GM12891 (cell line): ENCODE data around the gene CFAP410. TPM values are rescaled to one million over a fixed set of nuclear protein-coding genes. Genes with fewer than 3 reads are reported as not detected.

Experiments used
- DNase-seq: peaks from one replicate; pipeline ENCODE4 v3.0.0; 2011; ENCODE audit warnings: low spot score; ENCODE audit not compliant: insufficient read length
- FAIRE-seq: peaks from 2 replicates; lab custom pipeline; 2011; peaks lifted over from hg19 to GRCh38; lab: Jason Lieb, UNC
- PAX5 ChIP-seq: IDR thresholded peaks from 2 replicates; pipeline ENCODE4 v1.6.1; 2011; ENCODE audit warnings: low read length, moderate library complexity, mild to moderate bottlenecking; ENCODE audit not compliant: insufficient read depth, severe bottlenecking
- POLR2A ChIP-seq: IDR thresholded peaks from 2 replicates; pipeline ENCODE4 v1.6.1; 2011; ENCODE audit warnings: low read depth, low read length, control low read depth
- POLR2AphosphoS5 ChIP-seq: IDR thresholded peaks from 2 replicates; pipeline ENCODE4 v1.6.1; 2011; ENCODE audit warnings: low read depth, low read length, control low read depth
- POU2F2 ChIP-seq: IDR thresholded peaks from 2 replicates; pipeline ENCODE4 v1.6.1; 2011; ENCODE audit warnings: low read depth, mild to moderate bottlenecking, control low read depth, low read length, moderate library complexity
- SPI1 ChIP-seq: IDR thresholded peaks from 2 replicates; pipeline ENCODE4 v1.6.1; 2011; ENCODE audit warnings: low read depth, low read length, control low read depth
- TAF1 ChIP-seq: IDR thresholded peaks from 2 replicates; pipeline ENCODE4 v1.6.1; 2011; ENCODE audit warnings: low read depth, low read length, control low read depth
- polyA plus RNA-seq: library from polyadenylated mRNA; unstranded; fragments of >200 nt; gene quantifications from one replicate; pipeline ENCODE4 v1.2.1, GENCODE V29; 2012; ENCODE audit warnings: low read depth, missing spikeins, inconsistent platforms; ENCODE audit not compliant: missing spikeins

Gene CFAP410
- polyA plus RNA-seq: 21.5 TPM

GRCh38 chr21:44338971-44339910 is at the start of gene CFAP410:
TSS of gene CFAP410 (minus strand) at chr21:44339390. CDS start at chr21:44339194, 196 bp downstream.
- peak; percentile 99 for DNase-seq
- TF ChIP-seq POLR2AphosphoS5: peak; percentile 93
- no peak for TF ChIP-seq PAX5
- TF ChIP-seq SPI1: no peak
- TF ChIP-seq POU2F2: no peak; the same call in 1 of the 2 replicates
- TF ChIP-seq TAF1: peak; percentile 72
- TF ChIP-seq POLR2A: peak; percentile 94
- FAIRE-seq: peak; percentile 94

GRCh38 chr21:44384968-44385367 is 45.8 kb upstream of the CFAP410 start:
- TF ChIP-seq SPI1 (no peak), TAF1 (no peak), POLR2A (no peak)
- DNase-seq (no peak), FAIRE-seq (no peak)

- TF ChIP-seq SPI1 (no peak), POLR2AphosphoS5 (no peak), TAF1 (no peak), POLR2A (no peak), PAX5 (no peak), POU2F2 (no peak)
- FAIRE-seq (no peak), DNase-seq (no peak)
Observed at GRCh38 chr21:44383216-44383615, 44.0 kb upstream of the CFAP410 start.

- FAIRE-seq: no peak
- no peak for DNase-seq
- no peak for TF ChIP-seq POLR2A
- no peak for TF ChIP-seq POU2F2
- TF ChIP-seq TAF1: no peak
- no peak for TF ChIP-seq PAX5
- TF ChIP-seq SPI1: no peak
- TF ChIP-seq POLR2AphosphoS5: no peak
Observed at GRCh38 chr21:44382536-44382935, 43.3 kb upstream of the CFAP410 start.

- DNase-seq (no peak), FAIRE-seq (no peak)
- TF ChIP-seq POU2F2: no peak
- TF ChIP-seq SPI1: no peak
- TF ChIP-seq TAF1: no peak
- no peak for TF ChIP-seq POLR2A
- TF ChIP-seq PAX5: no peak
- no peak for TF ChIP-seq POLR2AphosphoS5
Observed at GRCh38 chr21:44381874-44382273, 42.7 kb upstream of the CFAP410 start.

- TF ChIP-seq PAX5 (no peak), SPI1 (no peak), POU2F2 (no peak), POLR2AphosphoS5 (no peak), TAF1 (no peak), POLR2A (no peak)
- FAIRE-seq (no peak), DNase-seq (no peak)
Observed at GRCh38 chr21:44380876-44381275, 41.7 kb upstream of the CFAP410 start.

GRCh38 chr21:44379991-44380865 is 41.0 kb upstream of the CFAP410 start:
- no peak for FAIRE-seq
- no peak for DNase-seq
- TF ChIP-seq POLR2AphosphoS5 (no peak), PAX5 (no peak), POLR2A (no peak), TAF1 (no peak), POU2F2 (no peak), SPI1 (no peak)

GRCh38 chr21:44379515-44379848 is 40.3 kb upstream of the CFAP410 start:
- FAIRE-seq (no peak), DNase-seq (no peak)
- no peak for TF ChIP-seq POLR2A
- TF ChIP-seq POU2F2: no peak
- TF ChIP-seq POLR2AphosphoS5: no peak
- TF ChIP-seq TAF1: no peak
- no peak for TF ChIP-seq PAX5
- no peak for TF ChIP-seq SPI1
